ENCODE results near the gene LCLAT1.

DNA sequence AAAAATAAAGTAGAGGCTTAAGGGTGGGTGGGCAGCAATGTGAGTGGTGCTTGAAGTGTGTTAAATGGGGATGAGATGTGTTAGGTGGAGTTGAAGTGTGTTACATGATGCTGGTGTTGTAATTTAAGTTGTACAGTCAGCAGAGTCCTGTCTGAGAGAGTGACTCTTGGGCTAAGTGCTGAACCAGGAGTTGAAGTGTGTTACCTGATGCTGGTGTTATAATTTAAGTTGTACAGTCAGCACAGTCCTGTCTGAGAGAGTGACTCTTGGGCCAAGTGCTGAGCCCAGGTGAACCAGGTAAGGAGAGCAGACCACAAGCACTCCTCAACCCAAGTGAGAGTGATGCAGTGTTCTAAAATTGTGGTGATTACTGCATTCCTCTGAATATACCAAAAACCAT is 40.6 kb downstream of the LCLAT1 start:
- TF ChIP-seq CTCF (conservative IDR thresholded peaks at IDR 0.05 in 1 of 2, IDR thresholded peaks at IDR 0.05 in 1 of 2; ENCODE audit: extremely low read depth in 1 of 2, insufficient read depth in 1 of 2, low read depth in 1 of 2, low read length in 2 of 2), result no peak
- no peak for TF ChIP-seq EZH2 (IDR thresholded peaks at IDR 0.05; ENCODE audit: borderline replicate concordance, low read length)

Data from mammary epithelial cell (primary cell).